OCI-LY1 (cell line): ENCODE results near the gene UNC5A.

ENCODE experiments used
- EZH2 ChIP-seq: fragments of 200-600 bp; sonication (generic), shearing (Covaris generic); IDR thresholded peaks from 2 replicates; pipeline ENCODE4 v1.8.0; 2017; ENCODE audit warnings: borderline replicate concordance, mixed run types, mild to moderate bottlenecking, antibody characterized with exemption, low read length, moderate library complexity, mixed read lengths
- TF ChIP-seq, protein P1 (sequence below): fragments of 200-600 bp; sonication (generic), shearing (Covaris generic); IDR thresholded peaks from 2 replicates; pipeline ENCODE4 v1.5.1; 2017; ENCODE audit warnings: mild to moderate bottlenecking, antibody characterized with exemption, low read length, moderate library complexity, mixed read lengths

DNA sequence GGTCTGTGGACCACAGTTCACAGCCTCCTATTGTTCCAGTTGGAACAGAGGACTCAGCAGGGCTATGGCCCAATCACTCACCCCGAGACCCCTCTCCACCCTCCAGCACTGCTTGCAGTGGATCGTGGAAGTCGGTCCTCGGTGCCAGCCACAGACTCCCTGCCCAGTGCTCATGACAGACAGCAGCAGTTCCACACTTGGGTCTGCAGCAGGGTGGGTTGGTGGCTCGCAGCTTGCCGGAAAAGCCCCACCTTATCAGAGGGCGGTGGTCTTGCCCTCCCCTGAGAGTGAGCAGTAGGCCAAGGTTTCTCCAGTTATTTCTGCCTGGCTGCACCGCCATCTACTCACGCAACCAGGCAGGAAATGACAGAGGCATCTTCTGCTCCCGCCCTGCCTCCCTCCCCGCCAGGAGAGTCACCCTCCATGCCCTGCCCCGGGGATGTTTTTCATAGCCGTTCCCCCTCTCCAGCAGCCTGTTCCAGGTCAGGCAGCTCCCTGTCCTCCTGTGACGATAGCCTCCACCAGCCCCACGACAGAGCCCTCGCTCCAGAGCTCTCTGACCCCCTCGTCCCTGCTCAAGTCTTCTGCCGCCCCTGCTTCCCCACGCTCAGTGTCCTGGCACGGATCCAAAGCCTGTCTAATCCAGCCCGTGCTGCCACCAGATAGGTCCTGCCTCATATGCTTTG is 34.5 kb downstream of the UNC5A start:
- TF ChIP-seq, protein P1, sequence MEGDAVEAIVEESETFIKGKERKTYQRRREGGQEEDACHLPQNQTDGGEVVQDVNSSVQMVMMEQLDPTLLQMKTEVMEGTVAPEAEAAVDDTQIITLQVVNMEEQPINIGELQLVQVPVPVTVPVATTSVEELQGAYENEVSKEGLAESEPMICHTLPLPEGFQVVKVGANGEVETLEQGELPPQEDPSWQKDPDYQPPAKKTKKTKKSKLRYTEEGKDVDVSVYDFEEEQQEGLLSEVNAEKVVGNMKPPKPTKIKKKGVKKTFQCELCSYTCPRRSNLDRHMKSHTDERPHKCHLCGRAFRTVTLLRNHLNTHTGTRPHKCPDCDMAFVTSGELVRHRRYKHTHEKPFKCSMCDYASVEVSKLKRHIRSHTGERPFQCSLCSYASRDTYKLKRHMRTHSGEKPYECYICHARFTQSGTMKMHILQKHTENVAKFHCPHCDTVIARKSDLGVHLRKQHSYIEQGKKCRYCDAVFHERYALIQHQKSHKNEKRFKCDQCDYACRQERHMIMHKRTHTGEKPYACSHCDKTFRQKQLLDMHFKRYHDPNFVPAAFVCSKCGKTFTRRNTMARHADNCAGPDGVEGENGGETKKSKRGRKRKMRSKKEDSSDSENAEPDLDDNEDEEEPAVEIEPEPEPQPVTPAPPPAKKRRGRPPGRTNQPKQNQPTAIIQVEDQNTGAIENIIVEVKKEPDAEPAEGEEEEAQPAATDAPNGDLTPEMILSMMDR: no peak
- no peak for TF ChIP-seq EZH2
